ENCODE data around the gene RPIA. TPM values are rescaled to one million over a fixed set of nuclear protein-coding genes. Genes with fewer than 3 reads are reported as not detected.
A peak's percentile ranks its signal among the peaks of the same experiment; 100 is the strongest.

Gene RPIA
- total and polyA plus RNA-seq, 9 of the 15 experiments (the other 6 are each of a cell fraction or from before 2014, with no cell fraction given) = 7.8 to 41.2 (median 25.8) TPM

- TF ChIP-seq CUX1 (CRISPR knock-in tag; IDR thresholded peaks at IDR 0.05) = no peak
- TF ChIP-seq ZNF175 (CRISPR knock-in tag; IDR thresholded peaks at IDR 0.05; ENCODE audit: low read depth) = no peak
- TF ChIP-seq ZSCAN29 (IDR thresholded peaks at IDR 0.05) = no peak
- TF ChIP-seq RERE (CRISPR knock-in tag; IDR thresholded peaks at IDR 0.05; ENCODE audit: borderline replicate concordance) = no peak
- TF ChIP-seq SMAD3 (CRISPR knock-in tag; conservative IDR thresholded peaks at IDR 0.05) = no peak
- TF ChIP-seq LARP7 (IDR thresholded peaks at IDR 0.05) = no peak
- TF ChIP-seq PRMT5 (CRISPR knock-in tag; IDR thresholded peaks at IDR 0.05) = no peak
- TF ChIP-seq POLR2AphosphoS5 (IDR thresholded peaks at IDR 0.05; ENCODE audit: control insufficient read depth, insufficient read depth, low read depth, low read length) = peak; percentile 66; the same call in 1 of the 2 replicates
- TF ChIP-seq ZNF12 (CRISPR knock-in tag; IDR thresholded peaks at IDR 0.05) = no peak
- TF ChIP-seq CBFA2T3 (IDR thresholded peaks at IDR 0.05) = peak; percentile 87
- 0 out of 3 replicates have a peak, but pooled peaks of 1 of the 2 experiments have one; percentile 15 for TF ChIP-seq CBX3 (IDR thresholded peaks at IDR 0.05; ENCODE audit: borderline replicate concordance in 1 of 2, low read length in 2 of 2)
- TF ChIP-seq ZNF436 (CRISPR knock-in tag; IDR thresholded peaks at IDR 0.05) = no peak
- TF ChIP-seq HOMEZ (CRISPR knock-in tag; IDR thresholded peaks at IDR 0.05) = no peak
Observed at GRCh38 chr2:88683160-88684021, 8.1 kb upstream of the RPIA start (continued).
